Gastroesophageal sphincter (tissue), 4 donors: Measurements from ENCODE around the gene ACADM. TPM values are rescaled to one million over a fixed set of nuclear protein-coding genes. Genes with fewer than 3 reads are reported as not detected.
"Not testable (repeated sequence)": the region's sequence is repeated elsewhere in the genome, so short reads cannot be mapped to it uniquely, and the experiment has no call there.

Experiments
- ATAC-seq: fragments of 150-250 bp; one replicate; pipeline ENCODE4 v1.9.1; 2016; ENCODE audit warnings: mild to moderate bottlenecking, moderate library complexity
- H3K27ac ChIP-seq, 4 donors: fragments of 200-600 bp; sonication (generic) in 3 of 4; 1 replicate in 3 of 4; 2 replicates in 1 of 4; pipeline ENCODE4 v1.5.1; 2016 to 2019
- H3K27me3 ChIP-seq: fragments of 200-600 bp; sonication (generic); one replicate; pipeline ENCODE4 v1.5.1; 2019
- H3K36me3 ChIP-seq, 2 donors: fragments of 200-600 bp; sonication (generic); one replicate each; pipeline ENCODE4 v1.5.1; 2019; ENCODE audit warnings: control low read depth in 1 of 2
- H3K4me1 ChIP-seq, 3 donors: fragments of 200-600 bp; sonication (generic); 1 replicate in 2 of 3; 2 replicates in 1 of 3; pipeline ENCODE4 v1.5.1; 2016 to 2019; ENCODE audit warnings: control low read depth in 2 of 3
- H3K4me3 ChIP-seq, 2 donors: fragments of 200-600 bp; sonication (generic); one replicate each; pipeline ENCODE4 v1.5.1; 2019; ENCODE audit warnings: mild to moderate bottlenecking in 1 of 2, moderate library complexity in 1 of 2
- H3K9me3 ChIP-seq, 3 donors: fragments of 200-600 bp; sonication (generic); one replicate each; pipeline ENCODE4 v1.5.1; 2017 to 2019; ENCODE audit warnings: control low read depth in 2 of 3
- CTCF ChIP-seq, 4 experiments: fragments of 200-600 bp in 2 of 4; fragments of 450-650 bp in 2 of 4; sonication (generic) in 1 of 4; IDR thresholded peaks; one replicate each; pipeline ENCODE4 v1.5.1; 2017 to 2019; ENCODE audit warnings: antibody characterized with exemption in 4 of 4, mild to moderate bottlenecking in 2 of 4, moderate library complexity in 2 of 4
- EP300 ChIP-seq: sonication (generic); formaldehyde crosslinking; IDR thresholded peaks from one replicate; pipeline ENCODE4 v1.6.1; 2017; ENCODE audit warnings: antibody characterized with exemption, mild to moderate bottlenecking
- POLR2A ChIP-seq, 2 donors: fragments of 450-650 bp; IDR thresholded peaks; one replicate each; pipeline ENCODE4 v1.6.1; 2017; ENCODE audit warnings: antibody characterized with exemption in 2 of 2, mild to moderate bottlenecking in 2 of 2, moderate library complexity in 1 of 2
- POLR2AphosphoS5 ChIP-seq: sonication (generic); formaldehyde crosslinking; IDR thresholded peaks from one replicate; pipeline ENCODE4 v1.6.1; 2017; ENCODE audit warnings: antibody characterized with exemption
- WGBS, 2 donors: methylation state at CpG; one replicate each; pipeline ENCODE4 v1.1.5; 2018; ENCODE audit warnings: low coverage in 1 of 2; 5-methylcytosine and 5-hydroxymethylcytosine counted together
- total RNA-seq, 4 donors: library from RNA; depleted of rRNA; stranded (reverse); fragments of >200 nt; gene quantifications; one replicate each; pipeline ENCODE4 v1.1.0, GENCODE V29; 2016

ACADM gene
- total RNA-seq, 4 donors from 2014 or later: 51.2 to 73.8 (median 66.3) TPM

- TF ChIP-seq CTCF (IDR thresholded peaks at IDR 0.05) (no peak), EP300 (no peak), POLR2A (IDR thresholded peaks at IDR 0.05) (no peak), POLR2AphosphoS5 (no peak)
- Histone ChIP-seq H3K4me1 (peaks cover 0 to 8% (median 4%) of the 10 kb centered on the region in 3 donors), H3K27ac (no peak overlapping the region), H3K36me3 (no peaks in the 10 kb centered on the region), H3K4me3 (no peak overlapping the region), H3K27me3 (no peaks in the 10 kb centered on the region), H3K9me3 (no peaks in the 10 kb centered on the region)
- WGBS, 2 donors: 73 to 94% methylated on average over 2 of the region's 2 CpGs
- no peak for ATAC-seq
Observed at GRCh38 chr1:75719810-75720209, 4.7 kb upstream of the ACADM start.

- Histone ChIP-seq H3K27me3 (no peaks in the 10 kb centered on the region), H3K4me3 (no peak overlapping the region), H3K27ac (no peak overlapping the region), H3K4me1 (peaks cover 0 to 10% (median 4%) of the 10 kb centered on the region in 3 donors), H3K36me3 (no peaks in the 10 kb centered on the region), H3K9me3 (no peaks in the 10 kb centered on the region)
- no peak for ATAC-seq
- TF ChIP-seq EP300 (no peak), CTCF (IDR thresholded peaks at IDR 0.05) (no peak), POLR2AphosphoS5 (no peak), POLR2A (IDR thresholded peaks at IDR 0.05) (no peak)
- WGBS, 2 donors: 93 to 95% methylated on average over 3 to 4 of the region's 4 CpGs
Observed at GRCh38 chr1:75720325-75720724, 4.2 kb upstream of the ACADM start.

- TF ChIP-seq CTCF (IDR thresholded peaks at IDR 0.05) (no peak), POLR2AphosphoS5 (no peak), POLR2A (IDR thresholded peaks at IDR 0.05) (no peak), EP300 (no peak)
- Histone ChIP-seq H3K36me3 (no peaks in the 10 kb centered on the region), H3K9me3 (no peaks in the 10 kb centered on the region), H3K27me3 (no peaks in the 10 kb centered on the region), H3K4me3 (no peak overlapping the region), H3K27ac (no peak overlapping the region), H3K4me1 (peaks cover 0 to 15% (median 7%) of the 10 kb centered on the region in 3 donors)
- no peak for ATAC-seq
- WGBS, 2 donors: 83% methylated on average over 1 of the region's 1 CpG; no CpG with 5 or more reads in 1 of the 2 donors
Observed at GRCh38 chr1:75720820-75721219, 3.7 kb upstream of the ACADM start.

GRCh38 chr1:75722246-75722645 lies 2.3 kb upstream of the ACADM start:
- ATAC-seq, H3K27ac ChIP-seq, H3K4me3 ChIP-seq, H3K27me3 ChIP-seq, H3K36me3 ChIP-seq, H3K9me3 ChIP-seq: not testable (repeated sequence)
- H3K4me1 ChIP-seq: peaks cover 0 to 29% (median 10%) of the 10 kb centered on the region in 3 donors
- WGBS, 2 donors: 93% methylated on average over 8 of the region's 8 CpGs; no CpG with 5 or more reads in 1 of the 2 donors

GRCh38 chr1:75722966-75723365 lies 1.5 kb upstream of the ACADM start:
- ATAC-seq: no peak
- no peak overlapping the region for H3K4me3 ChIP-seq
- no peaks in the 10 kb centered on the region for H3K27me3 ChIP-seq
- no peaks in the 10 kb centered on the region for H3K36me3 ChIP-seq
- H3K4me1 ChIP-seq: peaks cover 0 to 36% (median 14%) of the 10 kb centered on the region in 3 donors
- peak overlapping the region in 1 of 4 donors; percentile 93 for H3K27ac ChIP-seq
- no peak for TF ChIP-seq EP300
- WGBS, 2 donors: 96 to 100% methylated on average over 3 to 9 of the region's 9 CpGs
- H3K9me3 ChIP-seq: no peaks in the 10 kb centered on the region

- Histone ChIP-seq H3K9me3 (no peaks in the 10 kb centered on the region), H3K4me1 (peaks cover 0 to 37% (median 14%) of the 10 kb centered on the region in 3 donors), H3K27ac (peak overlapping the region; percentile 67 to 97 (median 92)), H3K27me3 (no peaks in the 10 kb centered on the region), H3K36me3 (no peaks in the 10 kb centered on the region), H3K4me3 (peak overlapping the region; percentile 58 to 83)
- TF ChIP-seq EP300 (no peak), CTCF (IDR thresholded peaks at IDR 0.05) (no peak), POLR2AphosphoS5 (no peak), POLR2A (IDR thresholded peaks at IDR 0.05) (no peak)
- 1 to 3% methylated on average over 7 to 13 of the region's 30 CpGs for WGBS, 2 donors
- ATAC-seq: peak; percentile 97
Observed at GRCh38 chr1:75723989-75724471, 479 bp upstream of the ACADM start.
